Activated naive CD8-positive, alpha-beta T cell (primary cell): ENCODE measurements around the gene PDPN.

Experiments
- H3K27ac Mint-ChIP-seq: one replicate; pipeline ENCODE4 v1.8.0; 2021; ENCODE audit warnings: mixed read lengths
- H3K27me3 Mint-ChIP-seq: one replicate; pipeline ENCODE4 v1.8.0; 2021; ENCODE audit warnings: mixed read lengths
- H3K36me3 Mint-ChIP-seq: one replicate; pipeline ENCODE4 v1.8.0; 2021; ENCODE audit warnings: mixed read lengths
- H3K4me1 Mint-ChIP-seq: one replicate; pipeline ENCODE4 v1.8.0; 2021; ENCODE audit warnings: low read depth, mixed read lengths
- H3K4me3 Mint-ChIP-seq: one replicate; pipeline ENCODE4 v1.8.0; 2021; ENCODE audit warnings: mild to moderate bottlenecking, mixed read lengths
- H3K9me3 Mint-ChIP-seq: one replicate; pipeline ENCODE4 v1.8.0; 2021; ENCODE audit warnings: low read depth, mixed read lengths

PDPN gene

GRCh38 chr1:13587256-13588030, 3.8 kb downstream of the PDPN start:
- Mint-ChIP-seq H3K27me3 (peaks cover 26% of the 10 kb centered on the region), H3K27ac (no peak overlapping the region), H3K4me3 (no peak overlapping the region), H3K4me1 (no peaks in the 10 kb centered on the region), H3K9me3 (no peaks in the 10 kb centered on the region), H3K36me3 (no peaks in the 10 kb centered on the region)

- Mint-ChIP-seq H3K4me1 (no peaks in the 10 kb centered on the region), H3K36me3 (no peaks in the 10 kb centered on the region), H3K4me3 (no peak overlapping the region), H3K27ac (no peak overlapping the region), H3K27me3 (peaks cover 29% of the 10 kb centered on the region), H3K9me3 (no peaks in the 10 kb centered on the region)
Measured at GRCh38 chr1:13588946-13589796, 5.5 kb downstream of the PDPN start.

GRCh38 chr1:13590486-13590885, 6.9 kb downstream of the PDPN start:
- no peak overlapping the region for H3K27ac Mint-ChIP-seq
- H3K4me3 Mint-ChIP-seq, result no peak overlapping the region
- no peaks in the 10 kb centered on the region for H3K4me1 Mint-ChIP-seq
- H3K27me3 Mint-ChIP-seq, result peaks cover 24% of the 10 kb centered on the region
- no peaks in the 10 kb centered on the region for H3K36me3 Mint-ChIP-seq
- H3K9me3 Mint-ChIP-seq, result no peaks in the 10 kb centered on the region

- no peak overlapping the region for H3K27ac Mint-ChIP-seq
- peaks cover 18% of the 10 kb centered on the region for H3K27me3 Mint-ChIP-seq
- no peaks in the 10 kb centered on the region for H3K9me3 Mint-ChIP-seq
- H3K36me3 Mint-ChIP-seq, result no peaks in the 10 kb centered on the region
- H3K4me3 Mint-ChIP-seq, result no peak overlapping the region
- no peaks in the 10 kb centered on the region for H3K4me1 Mint-ChIP-seq
Measured at GRCh38 chr1:13593511-13594131, 10.0 kb downstream of the PDPN start.

GRCh38 chr1:13595411-13595810, 11.8 kb downstream of the PDPN start:
- Mint-ChIP-seq H3K36me3 (no peaks in the 10 kb centered on the region), H3K27me3 (peaks cover 13% of the 10 kb centered on the region), H3K9me3 (no peaks in the 10 kb centered on the region), H3K4me1 (no peaks in the 10 kb centered on the region), H3K27ac (no peak overlapping the region), H3K4me3 (no peak overlapping the region)

DNA sequence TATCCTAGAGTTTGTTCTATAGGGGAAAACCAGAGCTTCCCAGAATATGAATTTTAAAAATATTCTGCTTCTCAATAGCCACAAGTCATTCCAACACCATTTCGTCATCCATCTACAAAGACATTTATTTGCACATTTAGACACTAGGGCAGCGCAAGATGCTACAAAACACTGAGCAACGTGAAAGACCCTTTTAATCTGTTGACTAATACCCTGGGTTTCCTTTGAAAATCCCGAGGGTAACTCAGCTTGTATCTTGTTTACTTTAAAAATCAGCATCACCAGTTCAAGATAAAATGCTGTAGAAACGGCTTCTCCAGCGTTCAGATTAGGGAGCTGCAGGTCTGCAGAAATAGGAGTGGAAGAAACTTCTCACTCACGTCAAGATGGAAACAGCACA, 13.5 kb downstream of the PDPN start:
- peaks cover 9% of the 10 kb centered on the region for H3K27me3 Mint-ChIP-seq
- no peaks in the 10 kb centered on the region for H3K4me1 Mint-ChIP-seq
- H3K9me3 Mint-ChIP-seq, result no peaks in the 10 kb centered on the region
- H3K27ac Mint-ChIP-seq, result no peak overlapping the region
- no peak overlapping the region for H3K4me3 Mint-ChIP-seq
- H3K36me3 Mint-ChIP-seq, result no peaks in the 10 kb centered on the region

DNA sequence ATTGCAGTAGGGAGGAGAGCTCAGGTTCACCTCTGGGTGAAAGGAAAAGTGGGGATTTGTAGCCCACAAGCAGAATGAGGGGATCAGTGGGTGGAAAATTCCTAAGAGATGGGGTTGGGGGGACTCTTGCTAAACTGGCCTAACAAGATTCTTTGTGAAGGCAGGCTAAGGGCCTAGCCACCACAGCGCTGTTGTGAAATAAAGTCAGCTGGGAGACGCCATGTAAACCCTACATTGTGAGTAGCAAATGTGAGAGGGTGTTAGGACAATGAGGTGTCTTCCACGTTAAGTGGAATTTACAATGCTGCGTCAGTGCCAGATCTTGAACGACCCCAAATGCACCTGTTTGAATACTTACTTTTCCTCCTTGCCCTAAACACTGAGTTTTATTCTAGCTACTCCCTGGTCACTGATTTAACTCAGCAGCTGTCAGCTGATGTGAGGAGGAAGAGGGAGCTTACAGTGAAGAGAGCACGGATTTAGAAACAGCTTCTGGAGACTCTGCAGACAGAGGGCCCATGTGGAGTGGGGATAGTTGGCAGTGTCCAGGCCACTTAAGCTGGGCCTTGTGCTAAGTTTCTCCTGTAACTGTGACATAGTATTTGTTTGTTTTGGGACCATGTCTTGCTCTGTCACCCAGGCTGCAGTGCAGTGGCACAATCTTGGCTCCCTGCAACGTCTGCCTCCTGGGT, 17.3 kb downstream of the PDPN start:
- Mint-ChIP-seq H3K36me3 (no peaks in the 10 kb centered on the region), H3K9me3 (no peaks in the 10 kb centered on the region), H3K4me3 (no peak overlapping the region), H3K27me3 (no peaks in the 10 kb centered on the region), H3K4me1 (no peaks in the 10 kb centered on the region), H3K27ac (no peak overlapping the region)

GRCh38 chr1:13604176-13604575, 20.5 kb downstream of the PDPN start:
- no peaks in the 10 kb centered on the region for H3K4me1 Mint-ChIP-seq
- H3K9me3 Mint-ChIP-seq, result no peaks in the 10 kb centered on the region
- H3K27me3 Mint-ChIP-seq, result peaks cover 3% of the 10 kb centered on the region
- H3K36me3 Mint-ChIP-seq, result no peaks in the 10 kb centered on the region
- H3K27ac Mint-ChIP-seq, result no peak overlapping the region
- H3K4me3 Mint-ChIP-seq, result no peak overlapping the region

GRCh38 chr1:13604721-13605120, 21.1 kb downstream of the PDPN start:
- Mint-ChIP-seq H3K36me3 (no peaks in the 10 kb centered on the region), H3K4me1 (no peaks in the 10 kb centered on the region), H3K27me3 (peaks cover 5% of the 10 kb centered on the region), H3K27ac (no peak overlapping the region), H3K9me3 (no peaks in the 10 kb centered on the region), H3K4me3 (no peak overlapping the region)

GRCh38 chr1:13605159-13605558, 21.5 kb downstream of the PDPN start:
- Mint-ChIP-seq H3K27me3 (peaks cover 6% of the 10 kb centered on the region), H3K27ac (no peak overlapping the region), H3K36me3 (no peaks in the 10 kb centered on the region), H3K9me3 (no peaks in the 10 kb centered on the region), H3K4me1 (no peaks in the 10 kb centered on the region), H3K4me3 (no peak overlapping the region)

DNA sequence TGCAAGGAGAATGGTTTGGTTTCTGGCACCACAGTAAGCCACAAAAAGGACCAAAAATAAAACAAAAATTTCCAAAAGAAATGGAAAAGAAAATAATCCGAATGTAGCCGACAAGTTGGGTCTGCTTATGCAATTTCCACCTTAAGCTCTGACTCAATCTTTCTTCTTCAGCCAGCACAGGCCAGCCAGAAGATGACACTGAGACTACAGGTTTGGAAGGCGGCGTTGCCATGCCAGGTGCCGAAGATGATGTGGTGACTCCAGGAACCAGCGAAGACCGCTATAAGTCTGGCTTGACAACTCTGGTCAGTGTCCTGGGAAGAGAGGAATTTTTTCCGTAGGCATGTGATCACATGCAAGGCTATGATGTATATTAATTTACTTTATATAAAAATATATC, 23.4 kb downstream of the PDPN start:
- Mint-ChIP-seq H3K36me3 (no peaks in the 10 kb centered on the region), H3K9me3 (no peaks in the 10 kb centered on the region), H3K4me1 (no peaks in the 10 kb centered on the region), H3K27ac (no peak overlapping the region), H3K4me3 (no peak overlapping the region), H3K27me3 (peaks cover 8% of the 10 kb centered on the region)

- H3K27me3 Mint-ChIP-seq, result peaks cover 9% of the 10 kb centered on the region
- no peaks in the 10 kb centered on the region for H3K4me1 Mint-ChIP-seq
- no peaks in the 10 kb centered on the region for H3K9me3 Mint-ChIP-seq
Measured at GRCh38 chr1:13616234-13616633, 32.6 kb downstream of the PDPN start.

GRCh38 chr1:13617108-13617507, 33.5 kb downstream of the PDPN start:
- peaks cover 9% of the 10 kb centered on the region for H3K27me3 Mint-ChIP-seq
- H3K9me3 Mint-ChIP-seq, result no peaks in the 10 kb centered on the region
- no peaks in the 10 kb centered on the region for H3K4me1 Mint-ChIP-seq
- no peak overlapping the region for H3K27ac Mint-ChIP-seq
- H3K4me3 Mint-ChIP-seq, result no peak overlapping the region
- no peaks in the 10 kb centered on the region for H3K36me3 Mint-ChIP-seq

More at GRCh38 chr1:13616234-13616633, 32.6 kb downstream of the PDPN start:
- Mint-ChIP-seq H3K36me3 (no peaks in the 10 kb centered on the region), H3K27ac (no peak overlapping the region), H3K4me3 (no peak overlapping the region)

- H3K9me3 Mint-ChIP-seq, result no peaks in the 10 kb centered on the region
- no peaks in the 10 kb centered on the region for H3K4me1 Mint-ChIP-seq
- no peak overlapping the region for H3K27ac Mint-ChIP-seq
- peaks cover 9% of the 10 kb centered on the region for H3K27me3 Mint-ChIP-seq
- no peak overlapping the region for H3K4me3 Mint-ChIP-seq
- no peaks in the 10 kb centered on the region for H3K36me3 Mint-ChIP-seq
Measured at GRCh38 chr1:13617773-13618172, 34.1 kb downstream of the PDPN start.

GRCh38 chr1:13618483-13618882, 34.9 kb downstream of the PDPN start:
- H3K9me3 Mint-ChIP-seq, result no peaks in the 10 kb centered on the region
- no peak overlapping the region for H3K4me3 Mint-ChIP-seq
- H3K27ac Mint-ChIP-seq, result no peak overlapping the region
- peaks cover 9% of the 10 kb centered on the region for H3K27me3 Mint-ChIP-seq
- no peaks in the 10 kb centered on the region for H3K4me1 Mint-ChIP-seq
- H3K36me3 Mint-ChIP-seq, result no peaks in the 10 kb centered on the region
